ENCODE measurements around the gene ERICH6B. TPM values are rescaled to one million over a fixed set of nuclear protein-coding genes. Genes with fewer than 3 reads are reported as not detected.

Gene ERICH6B
- total RNA-seq, 1 donor from 2014 or later = not detected

- no peak for DNase-seq (ENCODE audit: low read depth)
These were observed 108.7 kb downstream of the ERICH6B start for GRCh38 chr13:45506811-45507210.

- no peak for DNase-seq (ENCODE audit: low read depth)
These were observed 111.9 kb downstream of the ERICH6B start for GRCh38 chr13:45503658-45504057.

DNA sequence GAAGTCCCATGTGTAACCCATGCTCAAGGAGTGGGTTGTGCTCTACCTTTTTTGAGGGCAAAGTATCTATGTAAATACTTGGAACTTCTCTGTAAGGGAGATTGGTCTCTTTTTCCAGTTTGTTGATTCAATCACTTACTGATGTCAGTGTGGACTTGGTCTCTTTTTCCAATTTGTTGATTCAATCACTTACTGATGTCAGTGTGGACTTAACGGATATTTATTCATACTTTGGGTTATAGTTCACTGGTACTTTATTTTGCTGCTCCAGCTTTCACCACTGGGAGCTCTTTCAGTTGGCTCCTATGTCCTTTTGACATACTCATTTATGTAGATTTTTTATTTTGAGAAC is 114.4 kb downstream of the ERICH6B start:
- no peak for DNase-seq (ENCODE audit: low read depth)

- DNase-seq (ENCODE audit: low read depth) = peak; percentile 77
These were observed 114.9 kb downstream of the ERICH6B start for GRCh38 chr13:45500492-45501174.

- no peak for DNase-seq (ENCODE audit: low read depth)
These were observed 118.6 kb downstream of the ERICH6B start for GRCh38 chr13:45496942-45497341.

DNA sequence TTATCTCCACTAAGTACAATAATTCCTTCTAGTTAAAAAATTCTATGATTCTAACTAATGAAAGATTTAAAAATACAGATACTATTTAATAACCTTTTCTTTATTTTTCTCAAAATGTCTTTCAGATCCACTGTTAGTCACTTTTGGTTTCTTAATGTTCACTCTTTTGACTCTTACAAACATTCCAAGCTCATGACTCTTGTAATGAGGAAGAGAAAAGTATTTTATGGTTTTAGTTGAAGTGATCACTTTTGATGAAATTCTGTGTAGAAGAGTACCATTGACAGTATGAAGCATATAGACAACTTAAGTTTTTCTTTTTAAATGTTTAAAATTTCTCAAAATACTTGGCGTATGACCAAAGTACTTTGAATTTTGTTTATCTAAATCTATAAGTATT is 123.0 kb downstream of the ERICH6B start:
- DNase-seq (ENCODE audit: low read depth) = no peak

Other genes starting within 250 kb of the ERICH6B start
- 8.8 and 12.3 TPM in 2 replicates for gene SLC25A30, start 197.4 kb downstream of the ERICH6B start, total RNA-seq
- 23.6 TPM in 2 replicates for gene COG3, start 150.8 kb downstream of the ERICH6B start, total RNA-seq
- gene CBY2, start 86.6 kb upstream of the ERICH6B start, total RNA-seq = not detected in 2 replicates
- gene SIAH3, start 236.0 kb upstream of the ERICH6B start, total RNA-seq = not detected in 2 replicates

Measured in myocyte (in vitro differentiated cells).